HG02678 (cell line): ENCODE measurements around the gene AFAP1L1.

Source experiments
- ATAC-seq: cut with Tn5 transposase; IDR thresholded peaks from one replicate; pipeline ENCODE4 v1.9.1; 2021; ENCODE audit warnings: mild to moderate bottlenecking, moderate library complexity; ENCODE audit not compliant: unreplicated experiment

The AFAP1L1 gene

DNA sequence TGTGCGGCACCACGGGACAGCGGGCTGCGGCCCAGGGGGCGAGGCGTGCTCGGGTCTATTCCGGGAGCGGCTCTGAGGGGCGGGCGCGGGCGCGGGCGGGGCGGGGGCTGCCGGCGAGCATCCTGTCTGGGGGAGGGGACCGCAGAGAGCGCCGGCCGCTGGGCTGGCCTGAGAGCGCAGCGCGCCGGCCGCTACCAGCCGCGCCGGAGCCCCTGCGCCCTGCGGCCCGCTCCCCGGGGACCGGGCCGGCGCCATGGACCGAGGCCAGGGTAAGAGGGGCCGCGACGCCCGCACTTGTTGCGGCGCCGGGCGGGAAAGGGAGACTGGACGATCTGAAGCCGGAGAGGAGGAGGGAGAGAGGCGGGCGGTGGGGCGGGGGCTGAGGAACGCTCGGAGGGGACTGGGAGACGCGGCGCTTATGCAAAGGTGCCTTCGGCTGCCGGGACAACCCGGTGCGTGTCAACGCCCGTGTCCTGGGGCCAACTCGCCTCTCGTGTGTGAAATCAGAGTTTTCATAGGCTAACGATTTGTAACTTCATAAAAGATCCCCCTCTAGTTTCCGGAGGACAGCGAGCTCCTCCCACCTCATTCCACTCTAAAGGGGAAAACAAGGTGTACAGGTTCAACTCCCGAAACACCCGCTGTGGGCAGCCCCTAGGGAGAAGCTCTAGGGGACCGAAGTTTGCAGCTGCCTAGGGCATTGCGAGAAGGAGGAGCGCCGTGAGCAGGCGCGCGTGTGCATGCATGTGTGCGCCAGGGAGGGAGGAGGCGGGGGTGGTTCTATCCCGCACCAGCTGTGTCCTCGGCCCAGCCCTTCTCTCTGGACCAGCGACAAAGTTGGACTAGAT is at the start of gene AFAP1L1:
Gene AFAP1L1, plus strand, starts transcription at position 144 of the 848 bp plus-strand sequence. Its CDS starts 110 bp downstream, at position 254.
- ATAC-seq, result no peak

GRCh38 chr5:149223081-149223848 is 48.4 kb upstream of the AFAP1L1 start:
- no peak for ATAC-seq

DNA sequence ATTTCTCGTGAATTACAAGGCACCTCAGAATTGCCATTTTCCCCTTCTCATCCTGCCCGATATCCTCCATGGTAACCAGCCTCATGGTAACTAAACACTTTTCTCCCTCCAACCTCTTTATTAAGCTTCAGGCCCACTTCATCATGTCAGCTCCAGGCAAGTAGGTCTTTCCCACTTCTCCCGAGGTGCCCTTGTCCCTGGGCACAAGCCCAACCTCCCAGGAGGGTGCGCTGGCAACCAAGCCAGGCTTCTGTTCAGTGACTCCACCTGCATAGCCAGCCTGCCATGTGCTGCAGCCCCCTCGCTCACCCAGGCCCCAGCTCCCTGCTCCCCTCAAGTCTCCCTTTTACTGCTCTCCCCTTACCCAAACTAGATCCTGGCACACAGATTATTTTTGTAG is 47.4 kb upstream of the AFAP1L1 start:
- no peak for ATAC-seq

GRCh38 chr5:149227168-149227826 is 44.4 kb upstream of the AFAP1L1 start:
- no peak for ATAC-seq

GRCh38 chr5:149228618-149229297 is 42.9 kb upstream of the AFAP1L1 start:
- ATAC-seq, result no peak

- ATAC-seq, result no peak
Observed at GRCh38 chr5:149229298-149229937, 42.2 kb upstream of the AFAP1L1 start.

DNA sequence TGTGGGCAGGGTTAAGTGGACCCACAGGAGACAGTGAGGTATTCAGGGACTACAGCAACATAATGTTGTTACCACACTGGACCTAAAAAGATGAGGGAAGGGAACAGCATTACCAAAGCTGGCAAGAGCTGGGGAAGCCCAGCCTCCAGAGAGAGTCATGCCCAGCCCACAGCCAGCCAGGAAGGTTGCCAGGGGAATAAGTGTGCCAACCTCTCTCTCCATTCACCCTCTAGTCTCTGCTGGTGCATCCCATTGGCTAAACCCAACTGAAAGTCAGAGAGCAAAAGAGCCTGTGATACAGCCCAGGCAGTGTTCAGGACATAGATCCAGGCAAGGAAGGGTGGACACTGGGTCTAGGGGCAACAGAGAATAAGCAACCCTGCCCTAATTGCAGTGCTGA is 35.8 kb upstream of the AFAP1L1 start:
- ATAC-seq, result no peak

- no peak for ATAC-seq
Observed at GRCh38 chr5:149237662-149238061, 34.0 kb upstream of the AFAP1L1 start.

DNA sequence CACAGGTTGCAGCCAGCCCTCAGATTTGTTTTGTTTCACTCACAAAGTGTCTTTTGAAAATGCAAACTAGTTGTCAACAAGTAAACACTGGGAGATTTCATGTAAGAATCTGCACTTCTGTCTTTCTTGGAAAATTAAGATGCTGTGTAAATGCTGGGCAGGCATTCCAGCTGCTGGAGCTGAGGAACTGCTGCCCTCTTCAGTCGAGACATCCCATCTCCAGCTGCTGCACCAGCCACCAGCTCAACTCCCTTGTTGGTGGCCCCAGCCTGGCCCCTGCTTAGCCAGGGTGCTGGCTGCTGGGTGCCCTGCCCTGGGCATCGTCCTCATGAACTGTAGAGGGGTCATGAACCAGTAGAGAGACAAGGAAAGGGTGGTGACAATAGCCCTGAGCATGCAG is 33.1 kb upstream of the AFAP1L1 start:
- ATAC-seq, result no peak

GRCh38 chr5:149239917-149240316 is 31.7 kb upstream of the AFAP1L1 start:
- no peak for ATAC-seq

DNA sequence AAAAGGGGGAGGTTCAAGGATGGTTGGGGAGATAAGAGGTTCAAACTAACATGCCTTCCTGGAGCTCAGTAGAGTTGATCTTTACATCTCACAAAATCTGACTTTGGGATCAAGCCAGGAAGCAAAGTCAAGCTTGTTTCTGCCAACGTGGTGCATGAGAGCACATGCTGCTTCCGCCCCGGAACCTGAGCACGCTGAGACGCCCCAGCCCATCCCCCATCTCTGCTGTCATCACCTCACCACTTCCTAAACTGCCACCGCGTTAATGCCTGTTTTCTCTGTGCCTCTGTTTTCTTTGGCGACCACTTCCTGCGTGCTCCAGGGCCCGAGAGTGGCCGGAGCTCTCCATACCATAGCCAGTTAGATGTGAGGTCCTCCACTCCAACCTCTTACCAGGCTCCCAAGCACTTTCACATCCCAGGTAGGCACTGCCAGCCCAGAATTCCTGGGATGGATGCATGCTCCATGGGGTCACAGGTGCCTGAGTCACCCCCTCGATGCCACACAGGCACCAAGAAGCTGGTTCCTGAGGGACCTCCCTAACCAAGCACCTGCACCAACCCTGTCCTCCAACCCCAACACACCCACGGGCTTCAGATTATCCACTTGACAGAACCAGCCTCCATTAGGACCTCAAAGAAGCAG is 31.2 kb upstream of the AFAP1L1 start:
- peak; percentile 50 for ATAC-seq

DNA sequence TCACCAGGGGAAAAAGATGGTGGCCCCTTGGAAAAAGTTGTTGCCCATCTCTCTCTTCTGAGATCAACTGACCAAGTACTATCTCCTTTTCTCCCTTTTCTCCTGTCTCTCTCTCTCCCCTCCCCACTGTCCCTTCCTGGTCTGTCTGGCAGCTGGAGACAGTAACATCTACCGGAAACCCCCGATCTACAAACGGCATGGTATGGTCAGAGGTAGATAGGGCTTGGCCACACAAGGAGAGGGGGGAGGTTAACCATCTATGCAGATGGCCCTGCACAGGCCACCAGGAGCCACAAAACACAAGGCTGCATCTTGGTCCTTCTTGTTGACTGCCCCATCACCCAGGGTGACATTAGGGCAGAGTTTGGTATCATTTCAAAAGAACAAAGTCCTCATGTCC is 29.3 kb upstream of the AFAP1L1 start:
- ATAC-seq, result no peak

GRCh38 chr5:149246906-149247305 is 24.8 kb upstream of the AFAP1L1 start:
- ATAC-seq, result no peak

- no peak for ATAC-seq
Observed at GRCh38 chr5:149247726-149248125, 23.9 kb upstream of the AFAP1L1 start.

GRCh38 chr5:149251546-149251945 is 20.1 kb upstream of the AFAP1L1 start:
- no peak for ATAC-seq

- no peak for ATAC-seq
Observed at GRCh38 chr5:149254506-149254905, 17.2 kb upstream of the AFAP1L1 start.

DNA sequence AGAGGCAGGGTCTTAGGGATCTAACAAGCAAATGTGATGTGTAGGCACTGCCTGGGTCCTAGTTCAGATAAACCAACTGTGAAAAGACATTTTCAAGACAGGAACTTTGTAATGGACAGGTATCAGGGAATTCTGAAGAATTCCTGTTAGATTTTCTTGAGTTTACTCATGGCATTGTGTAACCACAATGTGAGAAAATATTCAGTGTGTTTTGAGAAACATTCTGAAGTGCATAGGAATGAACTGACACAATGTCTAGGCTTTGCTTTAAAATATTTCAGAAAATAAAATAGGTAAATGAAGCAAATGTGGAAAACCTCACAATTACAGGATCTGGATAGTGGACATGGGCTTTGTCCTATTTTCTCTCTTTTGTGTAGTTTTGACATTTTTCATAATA is 15.2 kb upstream of the AFAP1L1 start:
- no peak for ATAC-seq

DNA sequence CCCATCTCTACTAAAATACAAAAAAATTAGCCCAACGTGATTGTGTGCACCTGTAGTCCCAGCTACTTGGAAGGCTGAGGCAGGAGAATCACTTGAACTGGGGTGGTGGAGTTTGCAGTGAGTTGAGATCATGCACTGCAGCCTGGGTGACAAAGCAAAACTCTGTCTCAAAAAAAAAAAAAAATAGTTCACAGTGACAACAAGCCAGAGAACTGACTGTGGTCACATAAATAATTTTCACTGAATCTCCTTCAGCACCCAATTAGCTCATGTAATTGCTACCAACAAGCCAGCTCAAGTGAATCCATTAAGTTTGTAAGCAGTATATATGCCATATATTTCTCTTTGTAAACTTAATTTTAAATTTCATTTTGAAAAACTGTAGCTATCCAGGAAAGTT is 14.5 kb upstream of the AFAP1L1 start:
- no peak for ATAC-seq

GRCh38 chr5:149257889-149258705 is 13.6 kb upstream of the AFAP1L1 start:
- no peak for ATAC-seq
